ENCODE results near the gene IL11. TPM values are rescaled to one million over a fixed set of nuclear protein-coding genes. Genes with fewer than 3 reads are reported as not detected.

Gene IL11
- total and polyA plus RNA-seq, 2 of the 13 experiments (the other 11 are each of a cell fraction or from before 2014, with no cell fraction given) = 2.5 to 2.9 TPM

- no peak for TF ChIP-seq RBM39 (IDR thresholded peaks at IDR 0.05; ENCODE audit: low read depth, low read length, poor library complexity, severe bottlenecking)
- TF ChIP-seq TSC22D2 (CRISPR knock-in tag; IDR thresholded peaks at IDR 0.05; ENCODE audit: borderline replicate concordance) = no peak
- no peak for TF ChIP-seq ATAD3A (CRISPR knock-in tag; IDR thresholded peaks at IDR 0.05)
- no peak for TF ChIP-seq IKZF5 (CRISPR knock-in tag; IDR thresholded peaks at IDR 0.05)
- 0 out of 2 replicates have a peak, but pooled peaks have one; percentile 13 for TF ChIP-seq SAP130 (CRISPR knock-in tag; IDR thresholded peaks at IDR 0.05; ENCODE audit: low read depth)
- no peak for TF ChIP-seq ZNF503 (CRISPR knock-in tag; IDR thresholded peaks at IDR 0.05)
- 0 out of 2 replicates have a peak, but pooled peaks have one; percentile 21 for TF ChIP-seq NRL (CRISPR knock-in tag; IDR thresholded peaks at IDR 0.05; ENCODE audit: borderline replicate concordance)
- TF ChIP-seq ZNF562 (CRISPR knock-in tag; IDR thresholded peaks at IDR 0.05; ENCODE audit: borderline replicate concordance) = no peak
- TF ChIP-seq RBFOX2 (IDR thresholded peaks at IDR 0.05; ENCODE audit: low read depth, low read length) = peak; percentile 80
- TF ChIP-seq ZNF615 (CRISPR knock-in tag; IDR thresholded peaks at IDR 0.05; ENCODE audit: borderline replicate concordance) = no peak
- no peak for TF ChIP-seq ZNF318 (CRISPR knock-in tag; IDR thresholded peaks at IDR 0.05)
- TF ChIP-seq SMAD1 (CRISPR knock-in tag; IDR thresholded peaks at IDR 0.05; ENCODE audit: borderline replicate concordance, low read depth) = no peak
- no peak for TF ChIP-seq ELF3 (CRISPR knock-in tag; IDR thresholded peaks at IDR 0.05)
- TF ChIP-seq BORCS8-MEF2B (CRISPR knock-in tag; IDR thresholded peaks at IDR 0.05) = no peak
- TF ChIP-seq ZBTB3 (CRISPR knock-in tag; IDR thresholded peaks at IDR 0.05; ENCODE audit: borderline replicate concordance, low read depth) = no peak
- TF ChIP-seq KLF9 (CRISPR knock-in tag; IDR thresholded peaks at IDR 0.05; ENCODE audit: low read depth) = no peak
Measured at GRCh38 chr19:55339889-55340783, 30.1 kb downstream of the IL11 start (continued).
